Measurements from ENCODE around the gene XRN2.

GRCh38 chr20:21435576-21435975, 132.4 kb downstream of the XRN2 start:
- no peak for TF ChIP-seq CTCF (IDR thresholded peaks at IDR 0.05; ENCODE audit: low read depth, low read length)
- no peak for TF ChIP-seq EZH2phosphoT487 (IDR thresholded peaks at IDR 0.05; ENCODE audit: low read depth)

Data from OCI-LY3 (cell line).